NT2/D1 (cell line): ENCODE data around the gene SLC35A5.

Source experiments
- SUZ12 ChIP-seq: IDR thresholded peaks from 2 replicates; pipeline ENCODE4 v1.6.1; 2011; ENCODE audit not compliant: insufficient read length, insufficient read depth; ENCODE audit errors: extremely low read depth
- YY1 ChIP-seq: IDR thresholded peaks from 2 replicates; pipeline ENCODE4 v1.6.1; 2011; ENCODE audit not compliant: insufficient read length, insufficient read depth
- ZNF274 ChIP-seq: IDR thresholded peaks from 2 replicates; pipeline ENCODE4 v1.6.1; 2011; ENCODE audit warnings: mild to moderate bottlenecking, low read depth, low read length

- TF ChIP-seq YY1 (no peak), SUZ12 (no peak), ZNF274 (no peak)
Measured at GRCh38 chr3:112627919-112628466, 66.1 kb downstream of the SLC35A5 start.
